GM23248 (cell line): ENCODE measurements around the gene DCLRE1B.

Experiments
- EZH2 ChIP-seq: fragments of 200-600 bp; sonication (generic); IDR thresholded peaks from 2 replicates; pipeline ENCODE4 v1.6.1; 2018; ENCODE audit warnings: antibody characterized with exemption, mild to moderate bottlenecking; ENCODE audit not compliant: insufficient read depth, poor library complexity, severe bottlenecking
- EZH2phosphoT487 ChIP-seq: fragments of 200-600 bp; sonication (generic); IDR thresholded peaks from 2 replicates; pipeline ENCODE4 v1.6.1; 2018; ENCODE audit warnings: antibody characterized with exemption, moderate library complexity, mild to moderate bottlenecking, low read depth; ENCODE audit not compliant: insufficient read depth

GRCh38 chr1:113930499-113931161, 25.5 kb downstream of the DCLRE1B start:
- TF ChIP-seq EZH2, result no peak
- TF ChIP-seq EZH2phosphoT487, result no peak
